ENCODE data around the gene PSMD8.

DNA sequence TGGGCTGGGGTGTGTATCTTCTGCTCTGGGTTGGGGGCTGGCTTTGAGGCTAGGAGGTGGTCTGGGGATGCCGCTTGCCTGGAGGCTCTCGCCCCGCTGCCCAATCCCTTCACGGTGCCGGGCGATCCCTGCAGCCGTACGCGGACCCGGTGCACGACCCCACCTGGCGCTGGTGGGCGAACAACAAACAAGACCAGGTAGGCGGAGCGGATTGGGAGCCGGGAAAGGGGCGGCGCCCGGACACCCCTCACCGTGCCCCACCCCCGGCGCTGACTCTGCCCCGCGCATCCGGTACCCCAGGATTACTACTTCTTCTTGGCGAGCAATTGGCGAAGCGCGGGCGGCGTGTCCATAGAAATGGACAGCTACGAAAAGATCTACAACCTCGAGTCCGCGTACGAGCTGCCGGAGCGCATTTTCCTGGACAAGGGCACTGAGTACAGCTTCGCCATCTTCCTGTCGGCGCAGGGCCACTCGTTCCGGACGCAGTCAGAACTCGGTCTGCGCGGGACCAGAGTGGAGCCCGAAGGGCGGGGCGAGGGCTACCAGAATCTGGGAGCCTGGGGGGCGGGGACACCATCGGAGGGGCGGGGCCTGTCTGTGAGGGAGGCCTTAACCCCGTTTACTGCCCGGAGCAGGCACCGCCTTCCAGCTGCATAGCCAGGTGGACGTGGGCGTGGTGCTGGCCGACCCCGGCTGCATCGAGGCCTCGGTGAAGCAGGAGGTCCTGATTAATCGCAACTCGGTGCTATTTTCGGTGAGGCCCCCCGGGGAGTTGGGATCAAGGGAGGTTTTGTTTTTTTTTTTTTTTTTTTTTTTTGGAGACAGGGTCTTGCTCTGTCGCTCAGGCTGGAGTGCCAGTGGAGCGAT is 12.1 kb upstream of the PSMD8 start:
- peak in 1 of 3 donors; percentile 14 for TF ChIP-seq POLR2A (IDR thresholded peaks at IDR 0.05)
- TF ChIP-seq, protein P1, sequence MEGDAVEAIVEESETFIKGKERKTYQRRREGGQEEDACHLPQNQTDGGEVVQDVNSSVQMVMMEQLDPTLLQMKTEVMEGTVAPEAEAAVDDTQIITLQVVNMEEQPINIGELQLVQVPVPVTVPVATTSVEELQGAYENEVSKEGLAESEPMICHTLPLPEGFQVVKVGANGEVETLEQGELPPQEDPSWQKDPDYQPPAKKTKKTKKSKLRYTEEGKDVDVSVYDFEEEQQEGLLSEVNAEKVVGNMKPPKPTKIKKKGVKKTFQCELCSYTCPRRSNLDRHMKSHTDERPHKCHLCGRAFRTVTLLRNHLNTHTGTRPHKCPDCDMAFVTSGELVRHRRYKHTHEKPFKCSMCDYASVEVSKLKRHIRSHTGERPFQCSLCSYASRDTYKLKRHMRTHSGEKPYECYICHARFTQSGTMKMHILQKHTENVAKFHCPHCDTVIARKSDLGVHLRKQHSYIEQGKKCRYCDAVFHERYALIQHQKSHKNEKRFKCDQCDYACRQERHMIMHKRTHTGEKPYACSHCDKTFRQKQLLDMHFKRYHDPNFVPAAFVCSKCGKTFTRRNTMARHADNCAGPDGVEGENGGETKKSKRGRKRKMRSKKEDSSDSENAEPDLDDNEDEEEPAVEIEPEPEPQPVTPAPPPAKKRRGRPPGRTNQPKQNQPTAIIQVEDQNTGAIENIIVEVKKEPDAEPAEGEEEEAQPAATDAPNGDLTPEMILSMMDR (IDR thresholded peaks at IDR 0.05): no peak

Measured in body of pancreas (tissue), 4 donors.